ENCODE measurements around the gene RHOJ. TPM values are rescaled to one million over a fixed set of nuclear protein-coding genes. Genes with fewer than 3 reads are reported as not detected.

Gene RHOJ
- total RNA-seq, 1 experiment from 2014 or later = not detected

GRCh38 chr14:63290741-63291430 lies 86.6 kb downstream of the RHOJ start:
- no peaks in the 10 kb centered on the region for H3K36me3 ChIP-seq (ENCODE audit: control insufficient read depth in 1 of 2, insufficient read depth in 2 of 2, low read length in 2 of 2)
- BruUV-seq (replicated peaks) = no TSS peak
- TF ChIP-seq FOSL1 (IDR thresholded peaks at IDR 0.05; ENCODE audit: low read depth) = no peak
- TF ChIP-seq SRF (IDR thresholded peaks at IDR 0.05; ENCODE audit: low read depth) = no peak
- TF ChIP-seq REST (IDR thresholded peaks at IDR 0.05; ENCODE audit: low read depth) = no peak
- no peak for TF ChIP-seq ZBTB33 (IDR thresholded peaks at IDR 0.05; ENCODE audit: extremely low read depth, insufficient replicate concordance, low read length)
- no peak for TF ChIP-seq JUND (IDR thresholded peaks at IDR 0.05)
- no peak for TF ChIP-seq YY1 (IDR thresholded peaks at IDR 0.05; ENCODE audit: extremely low read depth, insufficient replicate concordance, low read depth, low read length)
- no peak for TF ChIP-seq ATF3 (IDR thresholded peaks at IDR 0.05)
- no peak for TF ChIP-seq ZNF274 (IDR thresholded peaks at IDR 0.05; ENCODE audit: low read depth, low read length)
- no peak for TF ChIP-seq POLR2AphosphoS5 (IDR thresholded peaks at IDR 0.05; ENCODE audit: low read depth, low read length)
- no peak for TF ChIP-seq ZFX (IDR thresholded peaks at IDR 0.05)
- no peak for TF ChIP-seq CTCF (IDR thresholded peaks at IDR 0.05 in 2 of 3, conservative IDR thresholded peaks at IDR 0.05 in 1 of 3; ENCODE audit: borderline replicate concordance in 1 of 3, insufficient read depth in 1 of 3, low read depth in 2 of 3, low read length in 2 of 3)
- TF ChIP-seq SP1 (IDR thresholded peaks at IDR 0.05; ENCODE audit: low read depth) = no peak
- no peak for TF ChIP-seq MAX (IDR thresholded peaks at IDR 0.05)
- TF ChIP-seq TCF7L2 (IDR thresholded peaks at IDR 0.05; ENCODE audit: borderline replicate concordance, extremely low read depth, insufficient read depth, insufficient read length) = no peak
- TF ChIP-seq RAD21 (IDR thresholded peaks at IDR 0.05; ENCODE audit: low read depth) = no peak
- TF ChIP-seq CEBPB (IDR thresholded peaks at IDR 0.05; ENCODE audit: low read depth) = no peak
- TF ChIP-seq SIN3A (IDR thresholded peaks at IDR 0.05; ENCODE audit: low read depth) = no peak
- TF ChIP-seq EGR1 (IDR thresholded peaks at IDR 0.05; ENCODE audit: low read depth) = no peak
- no peak for TF ChIP-seq ELF1 (IDR thresholded peaks at IDR 0.05; ENCODE audit: borderline replicate concordance, low read depth)
- no peaks in the 10 kb centered on the region for H3K4me1 ChIP-seq (ENCODE audit: control insufficient read depth in 1 of 2, insufficient read depth in 2 of 2, low read length in 2 of 2)
- no peak overlapping the region for H3K4me2 ChIP-seq (ENCODE audit: low read length)
- H3K4me3 ChIP-seq (replicated peaks in 1 of 2; ENCODE audit: low read depth in 1 of 2, low read length in 2 of 2) = no peak overlapping the region
- no peaks in the 10 kb centered on the region for H3K9me3 ChIP-seq (ENCODE audit: control insufficient read depth in 1 of 2, insufficient read depth in 1 of 2, low read depth in 1 of 2, low read length in 2 of 2)
- RAD21 ChIA-PET (ENCODE audit: low non-redundant PET in 1 of 2, low total read pairs in 2 of 2, uncharacterized antibody in 2 of 2, unreplicated experiment in 2 of 2) = no interaction called here
- no peak for DNase-seq (ENCODE audit: low read depth, low spot score)
- intact Hi-C loops (cut with micrococcal nuclease) = no loop called here
- no peak for ATAC-seq
- H3K79me2 ChIP-seq (ENCODE audit: insufficient read depth, low read length) = no peaks in the 10 kb centered on the region
- H3K9ac ChIP-seq (ENCODE audit: low read length) = no peak overlapping the region
- H2AFZ ChIP-seq (ENCODE audit: low read depth, low read length, poor library complexity, severe bottlenecking) = no peak overlapping the region
- CTCF ChIA-PET = no interaction called here
- H3K27me3 ChIP-seq (ENCODE audit: insufficient read depth, low read length) = peaks cover 67% of the 10 kb centered on the region
- no peak overlapping the region for H3K27ac ChIP-seq (ENCODE audit: low read depth, low read length)
- no peaks in the 10 kb centered on the region for H3K9me2 ChIP-seq (ENCODE audit: insufficient read depth)
- POLR2A ChIA-PET = no interaction called here
- H4K20me1 ChIP-seq (ENCODE audit: insufficient read depth) = no peaks in the 10 kb centered on the region
